ENCODE results near the gene TSFM. TPM values are rescaled to one million over a fixed set of nuclear protein-coding genes. Genes with fewer than 3 reads are reported as not detected.

Gene TSFM
- total RNA-seq, 4 donors from 2014 or later = 1.4 to 23.2 (median 18.9) TPM

- in situ Hi-C loops (cut with MboI; ENCODE audit: low pct_ligation_motif_present in 1 of 4, low pct_unique_long_range_greater_than_20kb in 1 of 4, low sequenced_read_pairs in 3 of 4) (loop anchor here in 1 of 4 donors (10.0 kb wide), 1 partner anchor 68 kb away; no protein-coding TSS in a partner anchor), intact Hi-C loops (cut with DNase I; ENCODE audit: low total_unique reads) (no loop called here)
- peak overlapping the region in 1 of 4 donors; percentile 13 for H3K4me3 ChIP-seq
- no peaks in the 10 kb centered on the region for H3K9me3 ChIP-seq
- TF ChIP-seq CTCF (IDR thresholded peaks at IDR 0.05) (no peak), POLR2A (IDR thresholded peaks at IDR 0.05) (no peak), EP300 (IDR thresholded peaks at IDR 0.05; ENCODE audit: low read depth) (no peak), POLR2AphosphoS5 (IDR thresholded peaks at IDR 0.05) (no peak)
- 0 to 5% methylated on average over 3 to 13 of the region's 13 CpGs for WGBS, 2 donors (ENCODE audit: low coverage in 1 of 2)
- H3K27ac ChIP-seq = peak overlapping the region; percentile 69 to 98 (median 90)
- DNase-seq = peak; percentile 71
- H3K27me3 ChIP-seq = no peaks in the 10 kb centered on the region
- peaks cover 96 to 100% (median 98%) of the 10 kb centered on the region in 4 donors for H3K4me1 ChIP-seq
- no peaks in the 10 kb centered on the region for H3K36me3 ChIP-seq
Measured at GRCh38 chr12:57836442-57837375, 54.1 kb downstream of the TSFM start.

GRCh38 chr12:57837864-57838562 is 55.4 kb downstream of the TSFM start:
- Histone ChIP-seq H3K27ac (peak overlapping the region; percentile 69 to 98 (median 90)), H3K27me3 (no peaks in the 10 kb centered on the region), H3K9me3 (no peaks in the 10 kb centered on the region), H3K36me3 (no peaks in the 10 kb centered on the region), H3K4me1 (peaks cover 95 to 100% (median 99%) of the 10 kb centered on the region in 4 donors), H3K4me3 (no peak overlapping the region)
- intact Hi-C loops (cut with DNase I; ENCODE audit: low total_unique reads) = no loop called here
- 11 to 18% methylated on average over 3 to 5 of the region's 5 CpGs for WGBS, 2 donors (ENCODE audit: low coverage in 1 of 2)
- TF ChIP-seq POLR2AphosphoS5 (IDR thresholded peaks at IDR 0.05) (no peak), CTCF (IDR thresholded peaks at IDR 0.05) (no peak), EP300 (IDR thresholded peaks at IDR 0.05; ENCODE audit: low read depth) (no peak), POLR2A (IDR thresholded peaks at IDR 0.05) (no peak)
- in situ Hi-C loops (cut with MboI; ENCODE audit: low pct_ligation_motif_present in 1 of 4, low pct_unique_long_range_greater_than_20kb in 1 of 4, low sequenced_read_pairs in 3 of 4) = loop anchor here in 1 of 4 donors (10.0 kb wide), 1 partner anchor 67 kb away; no protein-coding TSS in a partner anchor
- DNase-seq = no peak

- H3K4me1 ChIP-seq = peaks cover 92 to 100% (median 99%) of the 10 kb centered on the region in 4 donors
- H3K27me3 ChIP-seq = no peaks in the 10 kb centered on the region
- no peak for DNase-seq
- no peak for TF ChIP-seq POLR2A (IDR thresholded peaks at IDR 0.05)
- no peak for TF ChIP-seq EP300 (IDR thresholded peaks at IDR 0.05; ENCODE audit: low read depth)
- no peak for TF ChIP-seq CTCF (IDR thresholded peaks at IDR 0.05)
- no peak for TF ChIP-seq POLR2AphosphoS5 (IDR thresholded peaks at IDR 0.05)
- H3K9me3 ChIP-seq = no peaks in the 10 kb centered on the region
- H3K4me3 ChIP-seq = peak overlapping the region in 1 of 4 donors; percentile 72
- in situ Hi-C loops (cut with MboI; ENCODE audit: low pct_ligation_motif_present in 1 of 4, low pct_unique_long_range_greater_than_20kb in 1 of 4, low sequenced_read_pairs in 3 of 4) = loop anchor here in 1 of 4 donors (10.0 kb wide), 1 partner anchor 66 kb away; no protein-coding TSS in a partner anchor
- intact Hi-C loops (cut with DNase I; ENCODE audit: low total_unique reads) = no loop called here
- H3K36me3 ChIP-seq = no peaks in the 10 kb centered on the region
- WGBS, 2 donors (ENCODE audit: low coverage in 1 of 2) = 28 to 38% methylated on average over 4 to 8 of the region's 8 CpGs
- H3K27ac ChIP-seq = peak overlapping the region; percentile 69 to 98 (median 90)
Measured at GRCh38 chr12:57838594-57839302, 56.2 kb downstream of the TSFM start.
